ENCODE measurements around the gene CTIF.

DNA sequence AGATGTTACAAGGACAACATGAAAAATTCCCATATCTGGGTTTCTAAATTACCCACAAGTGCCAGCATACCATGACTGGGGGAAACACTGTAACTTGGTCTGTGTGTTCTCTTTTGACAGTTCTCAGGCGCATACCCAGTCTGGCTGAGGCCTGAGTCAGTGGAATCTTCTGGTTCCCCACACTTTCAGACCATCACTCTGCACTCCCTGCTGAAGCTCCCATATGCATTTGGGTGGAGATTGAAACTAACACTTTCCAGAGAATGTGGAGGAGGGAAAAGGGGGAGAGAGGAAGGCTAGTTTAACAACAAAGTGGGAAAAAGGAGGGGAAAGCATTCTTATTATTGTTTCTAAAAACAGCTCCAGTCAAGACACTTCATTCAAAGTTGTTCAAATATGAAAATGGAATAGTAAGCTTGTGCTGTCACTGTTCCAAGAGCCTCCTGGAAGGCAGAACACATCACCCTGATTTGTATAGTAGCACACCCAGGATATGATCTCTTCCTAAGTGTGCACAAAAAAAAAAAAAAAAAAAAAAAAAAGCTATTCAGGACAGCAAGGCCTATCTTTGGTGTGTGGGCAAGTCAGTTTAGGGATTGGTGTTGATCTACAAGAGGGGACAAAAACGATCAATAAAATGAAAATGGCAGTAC, 48.1 kb upstream of the CTIF start:
- TF ChIP-seq, protein P1, sequence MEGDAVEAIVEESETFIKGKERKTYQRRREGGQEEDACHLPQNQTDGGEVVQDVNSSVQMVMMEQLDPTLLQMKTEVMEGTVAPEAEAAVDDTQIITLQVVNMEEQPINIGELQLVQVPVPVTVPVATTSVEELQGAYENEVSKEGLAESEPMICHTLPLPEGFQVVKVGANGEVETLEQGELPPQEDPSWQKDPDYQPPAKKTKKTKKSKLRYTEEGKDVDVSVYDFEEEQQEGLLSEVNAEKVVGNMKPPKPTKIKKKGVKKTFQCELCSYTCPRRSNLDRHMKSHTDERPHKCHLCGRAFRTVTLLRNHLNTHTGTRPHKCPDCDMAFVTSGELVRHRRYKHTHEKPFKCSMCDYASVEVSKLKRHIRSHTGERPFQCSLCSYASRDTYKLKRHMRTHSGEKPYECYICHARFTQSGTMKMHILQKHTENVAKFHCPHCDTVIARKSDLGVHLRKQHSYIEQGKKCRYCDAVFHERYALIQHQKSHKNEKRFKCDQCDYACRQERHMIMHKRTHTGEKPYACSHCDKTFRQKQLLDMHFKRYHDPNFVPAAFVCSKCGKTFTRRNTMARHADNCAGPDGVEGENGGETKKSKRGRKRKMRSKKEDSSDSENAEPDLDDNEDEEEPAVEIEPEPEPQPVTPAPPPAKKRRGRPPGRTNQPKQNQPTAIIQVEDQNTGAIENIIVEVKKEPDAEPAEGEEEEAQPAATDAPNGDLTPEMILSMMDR (IDR thresholded peaks at IDR 0.05; ENCODE audit: low read depth, low read length, missing input control) = no peak
- TF ChIP-seq ATF3 (IDR thresholded peaks at IDR 0.05) (no peak), HNF4A (conservative IDR thresholded peaks at IDR 0.05) (no peak), RAD21 (IDR thresholded peaks at IDR 0.05) (no peak), TAF1 (conservative IDR thresholded peaks at IDR 0.05) (no peak), JUND (IDR thresholded peaks at IDR 0.05) (no peak), EGR1 (IDR thresholded peaks at IDR 0.05; ENCODE audit: low read depth in 2 of 2) (no peak), YY1 (IDR thresholded peaks at IDR 0.05) (no peak), MAX (IDR thresholded peaks at IDR 0.05) (no peak), SP1 (IDR thresholded peaks at IDR 0.05) (no peak)
- TF ChIP-seq, protein P2, sequence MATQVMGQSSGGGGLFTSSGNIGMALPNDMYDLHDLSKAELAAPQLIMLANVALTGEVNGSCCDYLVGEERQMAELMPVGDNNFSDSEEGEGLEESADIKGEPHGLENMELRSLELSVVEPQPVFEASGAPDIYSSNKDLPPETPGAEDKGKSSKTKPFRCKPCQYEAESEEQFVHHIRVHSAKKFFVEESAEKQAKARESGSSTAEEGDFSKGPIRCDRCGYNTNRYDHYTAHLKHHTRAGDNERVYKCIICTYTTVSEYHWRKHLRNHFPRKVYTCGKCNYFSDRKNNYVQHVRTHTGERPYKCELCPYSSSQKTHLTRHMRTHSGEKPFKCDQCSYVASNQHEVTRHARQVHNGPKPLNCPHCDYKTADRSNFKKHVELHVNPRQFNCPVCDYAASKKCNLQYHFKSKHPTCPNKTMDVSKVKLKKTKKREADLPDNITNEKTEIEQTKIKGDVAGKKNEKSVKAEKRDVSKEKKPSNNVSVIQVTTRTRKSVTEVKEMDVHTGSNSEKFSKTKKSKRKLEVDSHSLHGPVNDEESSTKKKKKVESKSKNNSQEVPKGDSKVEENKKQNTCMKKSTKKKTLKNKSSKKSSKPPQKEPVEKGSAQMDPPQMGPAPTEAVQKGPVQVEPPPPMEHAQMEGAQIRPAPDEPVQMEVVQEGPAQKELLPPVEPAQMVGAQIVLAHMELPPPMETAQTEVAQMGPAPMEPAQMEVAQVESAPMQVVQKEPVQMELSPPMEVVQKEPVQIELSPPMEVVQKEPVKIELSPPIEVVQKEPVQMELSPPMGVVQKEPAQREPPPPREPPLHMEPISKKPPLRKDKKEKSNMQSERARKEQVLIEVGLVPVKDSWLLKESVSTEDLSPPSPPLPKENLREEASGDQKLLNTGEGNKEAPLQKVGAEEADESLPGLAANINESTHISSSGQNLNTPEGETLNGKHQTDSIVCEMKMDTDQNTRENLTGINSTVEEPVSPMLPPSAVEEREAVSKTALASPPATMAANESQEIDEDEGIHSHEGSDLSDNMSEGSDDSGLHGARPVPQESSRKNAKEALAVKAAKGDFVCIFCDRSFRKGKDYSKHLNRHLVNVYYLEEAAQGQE (IDR thresholded peaks at IDR 0.05) = no peak

Data from liver (tissue), 3 donors.